Neural cell (in vitro differentiated cells): Measurements from ENCODE around the gene WDR4. TPM values are rescaled to one million over a fixed set of nuclear protein-coding genes. Genes with fewer than 3 reads are reported as not detected.

Experiments used
- H2AFZ ChIP-seq: fragments of 200-600, 300-800 bp; sonication (generic), shearing (Covaris generic); 2 replicates; pipeline ENCODE4 v1.6.0; 2014; ENCODE audit warnings: low read depth, mild to moderate bottlenecking, antibody characterized with exemption, low read length, moderate library complexity
- H3F3A ChIP-seq: fragments of 200-600 bp; shearing (Covaris generic); 2 replicates; pipeline ENCODE4 v1.6.1; 2016; ENCODE audit warnings: mild to moderate bottlenecking, moderate library complexity, mixed read lengths, antibody characterized with exemption, low read length; ENCODE audit not compliant: insufficient read depth, poor library complexity, severe bottlenecking
- H3K27ac ChIP-seq: fragments of 200-600, 300-800 bp; sonication (generic), shearing (Covaris generic); 2 replicates; pipeline ENCODE4 v1.5.1; 2014; ENCODE audit warnings: mild to moderate bottlenecking, low read length, moderate library complexity
- H3K27me3 ChIP-seq: fragments of 300-800, 200-600 bp; sonication (generic), shearing (Covaris generic); 2 replicates; pipeline ENCODE4 v1.6.0; 2014; ENCODE audit warnings: mild to moderate bottlenecking, low read depth, low read length, moderate library complexity; ENCODE audit not compliant: insufficient read depth
- H3K36me3 ChIP-seq: fragments of 300-800, 200-600 bp; sonication (generic), shearing (Covaris generic); 2 replicates; pipeline ENCODE4 v1.5.1; 2014; ENCODE audit warnings: mild to moderate bottlenecking, antibody characterized with exemption, low read length, moderate library complexity; ENCODE audit not compliant: insufficient read depth
- H3K4me2 ChIP-seq: fragments of 300-800, 200-600 bp; sonication (generic), shearing (Covaris generic); 2 replicates; pipeline ENCODE4 v1.6.0; 2014; ENCODE audit warnings: mild to moderate bottlenecking, low read length
- H3K4me3 ChIP-seq: fragments of 300-800, 200-600 bp; sonication (generic), shearing (Covaris generic); 2 replicates; pipeline ENCODE4 v1.5.1; 2014; ENCODE audit warnings: mild to moderate bottlenecking, low read length, moderate library complexity
- H3K79me2 ChIP-seq: fragments of 200-600 bp; shearing (Covaris generic); replicated peaks from 2 replicates; pipeline ENCODE4 v1.6.0; 2014; ENCODE audit warnings: mild to moderate bottlenecking, low read length, moderate library complexity; ENCODE audit not compliant: insufficient read depth
- H3K9ac ChIP-seq: fragments of 300-800, 200-600 bp; sonication (generic), shearing (Covaris generic); 2 replicates; pipeline ENCODE4 v1.6.1; 2016; ENCODE audit warnings: mild to moderate bottlenecking, low read length, mixed read lengths
- H3K9me2 ChIP-seq: fragments of 200-600 bp; shearing (Covaris generic); 2 replicates; pipeline ENCODE4 v1.6.1; 2016; ENCODE audit warnings: mild to moderate bottlenecking, low read length, mixed read lengths; ENCODE audit not compliant: insufficient read depth
- H3K9me3 ChIP-seq: fragments of 200-600, 300-800 bp; sonication (generic), shearing (Covaris generic); 2 replicates; pipeline ENCODE4 v1.6.1; 2016; ENCODE audit warnings: mild to moderate bottlenecking, mixed run types, low read length, moderate library complexity, mixed read lengths
- H4K20me1 ChIP-seq: fragments of 200-600 bp; shearing (Covaris generic); 2 replicates; pipeline ENCODE4 v1.6.1; 2016; ENCODE audit warnings: mild to moderate bottlenecking, mixed run types; ENCODE audit not compliant: insufficient read depth
- CTCF ChIP-seq: fragments of 450-650 bp; IDR thresholded peaks from 2 replicates; pipeline ENCODE4 v1.5.1; 2014; ENCODE audit warnings: antibody characterized with exemption, mild to moderate bottlenecking, moderate library complexity; ENCODE audit not compliant: poor library complexity, severe bottlenecking
- EP300 ChIP-seq: fragments of 450-650 bp; conservative IDR thresholded peaks from 2 replicates; pipeline ENCODE4 v1.6.1; 2014; ENCODE audit warnings: antibody characterized with exemption, mild to moderate bottlenecking, moderate library complexity; ENCODE audit not compliant: poor library complexity, severe bottlenecking
- EZH2 ChIP-seq: fragments of 200-600, 300-800 bp; shearing (Covaris generic), sonication (generic); IDR thresholded peaks from 2 replicates; pipeline ENCODE4 v1.6.1; 2014; ENCODE audit warnings: antibody characterized with exemption, low read length, borderline replicate concordance, mild to moderate bottlenecking; ENCODE audit not compliant: insufficient read depth, poor library complexity, severe bottlenecking
- MXI1 ChIP-seq: fragments of 450-650 bp; conservative IDR thresholded peaks from 2 replicates; pipeline ENCODE4 v1.6.1; 2014; ENCODE audit warnings: antibody characterized with exemption, mild to moderate bottlenecking; ENCODE audit not compliant: poor library complexity, severe bottlenecking
- POLR2AphosphoS5 ChIP-seq: IDR thresholded peaks from 2 replicates; pipeline ENCODE4 v1.6.1; 2012
- RAD21 ChIP-seq: fragments of 450-650 bp; conservative IDR thresholded peaks from 2 replicates; pipeline ENCODE4 v1.6.1; 2014; ENCODE audit warnings: antibody characterized with exemption, mild to moderate bottlenecking, moderate library complexity
- REST ChIP-seq: IDR thresholded peaks from 2 replicates; pipeline ENCODE4 v1.6.1; 2012; ENCODE audit warnings: borderline replicate concordance
- SMC3 ChIP-seq: fragments of 450-650 bp; conservative IDR thresholded peaks from 2 replicates; pipeline ENCODE4 v1.6.1; 2014; ENCODE audit warnings: antibody characterized with exemption, mild to moderate bottlenecking, moderate library complexity; ENCODE audit not compliant: poor library complexity
- TAF1 ChIP-seq: IDR thresholded peaks from 2 replicates; pipeline ENCODE4 v1.6.1; 2012; ENCODE audit warnings: low read depth
- polyA plus RNA-seq: library from polyadenylated mRNA; depleted of rRNA; stranded (reverse); fragments of >200 nt; gene quantifications from 2 replicates; pipeline ENCODE4 v1.2.3, GENCODE V29; 2014

Gene WDR4
- polyA plus RNA-seq, 1 donor from 2014 or later: 9.2 TPM

- Histone ChIP-seq H3K27ac (no peak overlapping the region), H3K9me2 (no peaks in the 10 kb centered on the region), H3K4me2 (no peak overlapping the region), H3K27me3 (no peaks in the 10 kb centered on the region), H3K9me3 (no peaks in the 10 kb centered on the region), H3K79me2 (peaks cover 8% of the 10 kb centered on the region), H2AFZ (no peak overlapping the region), H3K36me3 (no peaks in the 10 kb centered on the region), H3K4me3 (no peak overlapping the region), H3F3A (no peaks in the 10 kb centered on the region), H4K20me1 (no peaks in the 10 kb centered on the region), H3K9ac (no peak overlapping the region)
- TF ChIP-seq MXI1 (no peak), EP300 (no peak), POLR2AphosphoS5 (no peak), CTCF (no peak), SMC3 (no peak), REST (no peak), RAD21 (no peak), TAF1 (no peak), EZH2 (no peak)
These were observed 4.6 kb upstream of the WDR4 start for GRCh38 chr21:42883921-42884320.

GRCh38 chr21:42880352-42880751 is 1.0 kb upstream of the WDR4 start:
- Histone ChIP-seq H3K36me3 (no peaks in the 10 kb centered on the region), H2AFZ (no peak overlapping the region), H3K4me2 (peak overlapping the region; percentile 82), H3K9me3 (no peaks in the 10 kb centered on the region), H3K79me2 (peaks cover 17% of the 10 kb centered on the region), H3K4me3 (peak overlapping the region; percentile 88), H4K20me1 (no peaks in the 10 kb centered on the region), H3K9ac (peak overlapping the region; percentile 82), H3K27ac (no peak overlapping the region), H3K9me2 (no peaks in the 10 kb centered on the region), H3K27me3 (no peaks in the 10 kb centered on the region), H3F3A (no peaks in the 10 kb centered on the region)
- TF ChIP-seq REST (no peak), EP300 (no peak), SMC3 (no peak), CTCF (no peak), EZH2 (no peak), MXI1 (no peak), RAD21 (no peak), TAF1 (no peak), POLR2AphosphoS5 (no peak)
